Progenitor cell of endocrine pancreas (in vitro differentiated cells): ENCODE data around the gene RIC1. TPM values are rescaled to one million over a fixed set of nuclear protein-coding genes. Genes with fewer than 3 reads are reported as not detected.
A peak's percentile ranks its signal among the peaks of the same experiment; 100 is the strongest.
"Not testable (repeated sequence)": the region's sequence is repeated elsewhere in the genome, so short reads cannot be mapped to it uniquely, and the experiment has no call there.

ENCODE experiments used
- DNase-seq: peaks from one replicate; pipeline ENCODE4 v3.0.0; 2021; ENCODE audit warnings: low spot score; ENCODE audit not compliant: unreplicated experiment
- H3K27ac Mint-ChIP-seq: 2 replicates; pipeline ENCODE4 v1.8.0; 2021; ENCODE audit warnings: mild to moderate bottlenecking, moderate library complexity, mixed read lengths
- H3K27me3 Mint-ChIP-seq: 2 replicates; pipeline ENCODE4 v1.8.0; 2021; ENCODE audit warnings: mixed read lengths
- H3K36me3 Mint-ChIP-seq: 2 replicates; pipeline ENCODE4 v1.8.0; 2022; ENCODE audit warnings: mixed read lengths; ENCODE audit not compliant: insufficient read depth
- H3K4me1 Mint-ChIP-seq: 2 replicates; pipeline ENCODE4 v1.8.0; 2021; ENCODE audit warnings: low read depth, mixed read lengths
- H3K4me3 Mint-ChIP-seq: 2 replicates; pipeline ENCODE4 v1.8.0; 2021; ENCODE audit warnings: low read depth, mild to moderate bottlenecking, moderate library complexity, mixed read lengths
- H3K9me3 Mint-ChIP-seq: 2 replicates; pipeline ENCODE4 v1.8.0; 2021; ENCODE audit warnings: low read depth, mixed read lengths
- CTCF ChIP-seq: fragments of 200-600 bp; sonication (generic); IDR thresholded peaks from one replicate; pipeline ENCODE4 v1.5.0; 2021; ENCODE audit warnings: antibody characterized with exemption, mild to moderate bottlenecking; ENCODE audit not compliant: unreplicated experiment
- total RNA-seq: library from RNA; stranded (reverse); gene quantifications from 2 replicates; pipeline ENCODE4 v1.2.1, GENCODE V29; 2021

Gene RIC1
- total RNA-seq, 1 donor from 2014 or later, result 24.2 TPM

DNA sequence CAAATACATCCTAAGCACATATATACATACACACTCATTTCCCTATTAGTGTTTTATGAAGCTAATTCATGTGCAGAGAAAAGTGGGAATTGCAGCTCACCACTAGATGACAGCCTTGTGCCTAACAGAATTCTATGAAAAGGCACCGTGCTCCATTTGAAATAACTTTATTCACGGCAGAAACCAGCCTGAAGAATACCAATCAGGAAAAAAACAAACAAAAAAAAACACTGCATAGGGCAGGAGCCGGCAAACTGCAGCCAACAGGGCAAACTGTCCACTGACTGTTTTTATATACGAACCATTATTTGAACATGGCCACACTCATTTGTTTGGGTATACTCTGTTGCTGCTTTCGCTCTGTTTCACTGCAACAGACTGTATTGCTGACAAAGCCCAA, 170.4 kb downstream of the RIC1 start:
- DNase-seq, result no peak
- peaks cover 21% of the 10 kb centered on the region for H3K4me1 Mint-ChIP-seq
- H3K36me3 Mint-ChIP-seq, result peaks cover 8% of the 10 kb centered on the region
- no peak overlapping the region for H3K4me3 Mint-ChIP-seq
- TF ChIP-seq CTCF, result peak; percentile 53
- H3K9me3 Mint-ChIP-seq, result no peaks in the 10 kb centered on the region
- no peaks in the 10 kb centered on the region for H3K27me3 Mint-ChIP-seq
- H3K27ac Mint-ChIP-seq, result no peak overlapping the region

GRCh38 chr9:5800378-5800777, 171.5 kb downstream of the RIC1 start:
- not testable (repeated sequence) for H3K9me3 Mint-ChIP-seq, DNase-seq, H3K4me3 Mint-ChIP-seq, H3K36me3 Mint-ChIP-seq, H3K27ac Mint-ChIP-seq, H3K27me3 Mint-ChIP-seq
- H3K4me1 Mint-ChIP-seq, result peaks cover 21% of the 10 kb centered on the region

DNA sequence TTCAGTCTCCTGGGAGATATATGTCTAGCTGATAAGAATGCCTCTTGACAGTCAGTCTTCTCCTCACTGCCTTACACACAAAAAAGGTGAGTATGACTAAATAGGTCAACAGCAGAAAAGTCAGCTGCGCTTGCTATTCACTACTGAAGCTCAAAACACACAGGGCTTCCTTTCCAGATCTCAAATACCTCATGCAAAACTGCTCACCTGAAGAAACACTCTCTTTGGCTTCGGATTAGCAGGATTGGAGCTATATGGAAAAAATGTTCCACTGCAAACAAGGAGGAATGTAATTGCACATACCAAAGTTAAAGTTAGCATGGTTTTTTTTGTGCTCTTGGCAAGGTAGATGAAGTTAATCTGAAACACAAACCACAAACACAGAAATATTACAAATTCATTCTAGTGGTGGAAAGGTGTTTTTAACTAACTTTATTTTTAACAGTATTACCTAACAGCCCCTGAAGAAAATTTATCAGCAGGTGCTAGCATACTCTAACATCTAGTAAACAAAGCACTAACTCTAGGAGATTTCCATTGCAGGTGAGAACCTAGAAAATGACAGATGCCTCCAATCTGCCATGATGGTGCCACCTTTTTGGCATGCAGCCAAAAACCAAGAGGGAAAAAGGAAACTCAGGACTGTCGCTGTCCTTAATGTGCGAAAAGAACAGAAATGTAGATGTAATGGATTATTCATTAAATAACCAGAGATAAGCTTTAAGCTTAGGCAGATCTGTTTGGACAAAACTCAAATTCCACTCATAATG, 172.2 kb downstream of the RIC1 start:
- Mint-ChIP-seq H3K4me3 (no peak overlapping the region), H3K27me3 (no peaks in the 10 kb centered on the region), H3K36me3 (peaks cover 8% of the 10 kb centered on the region), H3K4me1 (peaks cover 24% of the 10 kb centered on the region), H3K27ac (peak overlapping the region; percentile 23), H3K9me3 (no peaks in the 10 kb centered on the region)
- no peak for TF ChIP-seq CTCF
- DNase-seq, result no peak

DNA sequence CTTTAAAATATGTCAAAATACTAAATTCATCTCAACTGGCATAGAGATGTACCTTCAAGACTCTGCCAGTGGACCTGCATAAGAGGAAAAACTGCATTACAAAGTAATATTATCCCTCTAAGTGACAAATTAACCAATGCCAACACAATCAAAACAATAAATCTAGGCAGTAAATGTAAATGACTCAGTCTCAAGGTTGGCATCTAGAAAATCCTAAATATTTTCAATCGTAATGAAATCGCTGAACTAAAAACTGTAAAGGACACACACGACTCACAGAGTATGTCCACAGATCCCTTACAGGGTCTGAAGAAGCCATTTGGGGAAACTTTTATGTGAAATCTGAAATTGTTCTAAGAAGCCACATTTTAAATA, 172.8 kb downstream of the RIC1 start:
- Mint-ChIP-seq H3K27ac (no peak overlapping the region), H3K27me3 (no peaks in the 10 kb centered on the region), H3K4me3 (no peak overlapping the region), H3K4me1 (peaks cover 24% of the 10 kb centered on the region), H3K9me3 (no peaks in the 10 kb centered on the region), H3K36me3 (peaks cover 4% of the 10 kb centered on the region)
- no peak for DNase-seq
- no peak for TF ChIP-seq CTCF

- Mint-ChIP-seq H3K4me3 (no peak overlapping the region), H3K27ac (peak overlapping the region; percentile 84), H3K27me3 (no peaks in the 10 kb centered on the region), H3K36me3 (peaks cover 8% of the 10 kb centered on the region), H3K4me1 (peaks cover 14% of the 10 kb centered on the region), H3K9me3 (no peaks in the 10 kb centered on the region)
- DNase-seq, result no peak
- TF ChIP-seq CTCF, result no peak
Measured at GRCh38 chr9:5805478-5805877, 176.6 kb downstream of the RIC1 start.

DNA sequence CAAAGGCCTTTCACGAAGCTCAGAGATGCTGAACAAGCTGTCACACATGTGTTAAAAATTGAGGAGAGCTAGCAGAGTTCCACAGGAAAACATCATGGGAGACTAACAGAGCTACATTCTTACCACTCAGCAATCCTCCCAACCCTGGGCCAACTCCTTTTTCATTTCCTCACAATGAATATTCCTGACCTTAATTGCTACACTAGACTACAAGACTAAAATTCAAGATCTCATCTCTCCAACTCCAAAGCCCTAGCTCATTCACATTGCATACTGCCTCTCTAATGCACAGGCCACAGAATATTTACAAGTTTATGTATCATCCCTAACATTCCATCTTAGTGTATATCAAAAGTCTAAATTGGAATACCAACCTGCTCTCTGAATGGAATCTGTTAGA, 182.8 kb downstream of the RIC1 start:
- no peaks in the 10 kb centered on the region for H3K27me3 Mint-ChIP-seq
- no peaks in the 10 kb centered on the region for H3K9me3 Mint-ChIP-seq
- no peak overlapping the region for H3K27ac Mint-ChIP-seq

More for the DNA sequence above, 182.8 kb downstream of the RIC1 start:
- Mint-ChIP-seq H3K4me3 (no peak overlapping the region), H3K4me1 (no peaks in the 10 kb centered on the region), H3K36me3 (peaks cover 9% of the 10 kb centered on the region)
- no peak for TF ChIP-seq CTCF
- no peak for DNase-seq
